ENCODE results near the gene TTN.

TTN gene

GRCh38 chr2:178731300-178731699 lies 75.9 kb downstream of the TTN start:
- no peak overlapping the region for H3K27ac Mint-ChIP-seq
- no peak overlapping the region for H3K4me3 Mint-ChIP-seq
- peaks cover 22% of the 10 kb centered on the region for H3K36me3 Mint-ChIP-seq
- no peaks in the 10 kb centered on the region for H3K27me3 Mint-ChIP-seq
- no peaks in the 10 kb centered on the region for H3K4me1 Mint-ChIP-seq
- H3K9me3 Mint-ChIP-seq = no peaks in the 10 kb centered on the region

DNA sequence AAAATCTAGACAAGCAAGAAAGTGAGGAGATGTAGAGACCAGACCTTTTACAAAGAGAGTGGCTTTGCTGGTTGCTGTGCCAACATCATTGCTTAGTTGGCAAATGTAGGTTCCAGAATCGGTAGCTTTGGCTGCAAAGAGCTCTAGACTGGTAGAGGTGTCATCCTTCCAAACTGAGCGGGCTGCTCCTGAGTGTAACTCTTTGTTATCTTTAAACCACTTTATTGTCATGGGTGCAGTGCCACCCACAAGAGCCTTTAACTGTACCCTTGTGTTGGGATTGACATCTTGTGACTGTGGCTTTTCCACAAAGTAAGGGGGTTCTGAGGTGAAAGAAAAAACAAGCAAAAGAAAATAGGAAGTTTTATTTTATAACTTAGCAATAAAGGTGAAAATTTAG lies 77.2 kb downstream of the TTN start:
- Mint-ChIP-seq H3K27me3 (no peaks in the 10 kb centered on the region), H3K36me3 (peaks cover 28% of the 10 kb centered on the region), H3K4me3 (no peak overlapping the region), H3K9me3 (no peaks in the 10 kb centered on the region), H3K27ac (no peak overlapping the region), H3K4me1 (no peaks in the 10 kb centered on the region)

- no peaks in the 10 kb centered on the region for H3K4me1 Mint-ChIP-seq
- H3K27me3 Mint-ChIP-seq = no peaks in the 10 kb centered on the region
- peaks cover 23% of the 10 kb centered on the region for H3K36me3 Mint-ChIP-seq
- no peak overlapping the region for H3K4me3 Mint-ChIP-seq
- H3K27ac Mint-ChIP-seq = no peak overlapping the region
- no peaks in the 10 kb centered on the region for H3K9me3 Mint-ChIP-seq
Observed at GRCh38 chr2:178723786-178724346, 83.4 kb downstream of the TTN start.

DNA sequence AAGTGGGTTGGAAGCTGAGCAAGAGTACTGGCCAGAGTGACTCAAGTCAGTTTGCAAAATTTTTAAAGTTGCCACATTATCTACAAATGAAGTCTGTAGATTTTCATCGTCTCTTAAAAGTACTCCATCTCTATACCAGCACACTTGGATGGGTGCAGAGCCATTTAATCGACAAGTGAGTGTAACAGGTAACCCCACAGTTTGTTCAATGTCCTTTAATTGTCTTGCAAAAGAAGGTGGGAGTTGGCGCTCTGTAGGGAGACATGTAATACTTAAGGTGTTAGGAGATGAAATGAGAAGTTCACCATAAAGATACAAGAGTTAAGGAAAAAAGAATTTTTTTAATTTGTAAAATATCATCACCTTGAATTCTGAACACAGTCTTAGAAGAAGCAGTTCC lies 84.9 kb downstream of the TTN start:
- H3K9me3 Mint-ChIP-seq = no peaks in the 10 kb centered on the region
- peaks cover 32% of the 10 kb centered on the region for H3K36me3 Mint-ChIP-seq
- no peaks in the 10 kb centered on the region for H3K4me1 Mint-ChIP-seq
- H3K27ac Mint-ChIP-seq = no peak overlapping the region
- no peaks in the 10 kb centered on the region for H3K27me3 Mint-ChIP-seq
- no peak overlapping the region for H3K4me3 Mint-ChIP-seq

- Mint-ChIP-seq H3K4me3 (no peak overlapping the region), H3K9me3 (no peaks in the 10 kb centered on the region), H3K27ac (no peak overlapping the region), H3K36me3 (peaks cover 20% of the 10 kb centered on the region), H3K27me3 (no peaks in the 10 kb centered on the region), H3K4me1 (no peaks in the 10 kb centered on the region)
Observed at GRCh38 chr2:178718988-178719387, 88.2 kb downstream of the TTN start.

GRCh38 chr2:178718283-178718682 lies 88.9 kb downstream of the TTN start:
- H3K9me3 Mint-ChIP-seq = no peaks in the 10 kb centered on the region
- no peaks in the 10 kb centered on the region for H3K4me1 Mint-ChIP-seq
- H3K36me3 Mint-ChIP-seq = peaks cover 21% of the 10 kb centered on the region
- no peak overlapping the region for H3K27ac Mint-ChIP-seq
- H3K4me3 Mint-ChIP-seq = no peak overlapping the region
- no peaks in the 10 kb centered on the region for H3K27me3 Mint-ChIP-seq

DNA sequence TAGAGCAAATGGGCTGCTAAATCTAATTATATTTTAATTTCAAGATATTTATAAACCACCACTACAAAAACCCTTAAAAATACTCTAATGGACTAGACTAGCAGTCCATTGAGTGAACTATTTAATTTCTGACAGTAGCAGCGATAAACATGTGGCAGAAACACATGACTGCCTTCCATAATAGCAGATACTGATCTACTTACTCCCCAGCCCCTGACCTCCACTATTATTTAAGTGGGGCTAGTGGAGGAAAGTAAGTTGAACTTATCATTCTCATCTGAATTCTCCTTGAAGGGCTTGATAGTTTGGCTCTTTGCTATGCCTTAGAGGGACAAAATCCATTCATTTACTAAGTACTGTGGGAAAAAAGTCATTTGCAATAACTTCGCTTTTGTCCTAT lies 90.8 kb downstream of the TTN start:
- Mint-ChIP-seq H3K4me1 (no peaks in the 10 kb centered on the region), H3K27ac (no peak overlapping the region), H3K4me3 (no peak overlapping the region), H3K9me3 (no peaks in the 10 kb centered on the region), H3K27me3 (no peaks in the 10 kb centered on the region), H3K36me3 (peaks cover 24% of the 10 kb centered on the region)

- peaks cover 27% of the 10 kb centered on the region for H3K36me3 Mint-ChIP-seq
- H3K4me3 Mint-ChIP-seq = no peak overlapping the region
- no peak overlapping the region for H3K27ac Mint-ChIP-seq
- H3K4me1 Mint-ChIP-seq = no peaks in the 10 kb centered on the region
- no peaks in the 10 kb centered on the region for H3K27me3 Mint-ChIP-seq
- no peaks in the 10 kb centered on the region for H3K9me3 Mint-ChIP-seq
Observed at GRCh38 chr2:178715366-178715765, 91.9 kb downstream of the TTN start.

DNA sequence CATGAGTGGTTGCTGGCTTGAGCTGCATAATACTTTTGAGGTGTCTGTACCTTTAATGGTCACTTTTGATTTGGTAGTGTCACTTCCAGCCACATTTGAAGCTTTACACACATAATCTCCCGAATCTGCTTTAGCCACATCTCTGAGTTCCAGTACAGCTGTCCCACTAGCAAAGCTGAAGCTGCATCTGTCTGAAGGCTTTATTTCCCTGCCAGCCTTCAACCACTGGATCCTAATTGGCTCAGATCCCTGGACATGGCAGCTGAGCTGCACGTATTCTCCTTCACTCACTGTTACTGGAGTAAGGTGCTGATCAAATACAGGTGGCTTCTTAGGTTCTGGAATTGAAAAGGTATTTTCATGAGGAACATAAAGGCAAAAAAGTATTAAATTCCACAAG lies 99.7 kb downstream of the TTN start:
- Mint-ChIP-seq H3K9me3 (no peaks in the 10 kb centered on the region), H3K27me3 (no peaks in the 10 kb centered on the region), H3K27ac (no peak overlapping the region)

DNA sequence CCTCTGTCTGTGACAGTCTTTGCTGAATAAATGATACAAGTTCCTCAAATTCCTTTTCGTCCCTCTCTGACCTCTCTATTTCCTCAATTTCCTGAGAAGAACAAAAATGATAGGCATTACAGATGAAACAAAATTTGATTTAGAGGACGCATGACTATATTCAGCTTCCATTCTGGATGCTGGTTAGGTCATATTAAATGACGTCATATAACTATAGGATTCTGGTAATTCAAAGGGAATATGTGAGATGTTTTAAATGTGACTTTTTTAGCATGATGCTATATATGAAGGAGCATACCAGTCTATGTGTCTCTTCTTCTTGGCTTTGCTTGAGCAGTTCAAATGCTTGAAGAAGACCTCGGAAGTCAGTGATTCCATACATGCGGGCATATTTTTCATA lies 102.3 kb downstream of the TTN start:
- H3K4me1 Mint-ChIP-seq = peaks cover 4% of the 10 kb centered on the region
- H3K27ac Mint-ChIP-seq = no peak overlapping the region
- no peak overlapping the region for H3K4me3 Mint-ChIP-seq
- no peaks in the 10 kb centered on the region for H3K27me3 Mint-ChIP-seq
- H3K36me3 Mint-ChIP-seq = peaks cover 8% of the 10 kb centered on the region
- no peaks in the 10 kb centered on the region for H3K9me3 Mint-ChIP-seq

More for the DNA sequence above, 99.7 kb downstream of the TTN start:
- Mint-ChIP-seq H3K4me1 (no peaks in the 10 kb centered on the region), H3K36me3 (peaks cover 13% of the 10 kb centered on the region), H3K4me3 (no peak overlapping the region)

DNA sequence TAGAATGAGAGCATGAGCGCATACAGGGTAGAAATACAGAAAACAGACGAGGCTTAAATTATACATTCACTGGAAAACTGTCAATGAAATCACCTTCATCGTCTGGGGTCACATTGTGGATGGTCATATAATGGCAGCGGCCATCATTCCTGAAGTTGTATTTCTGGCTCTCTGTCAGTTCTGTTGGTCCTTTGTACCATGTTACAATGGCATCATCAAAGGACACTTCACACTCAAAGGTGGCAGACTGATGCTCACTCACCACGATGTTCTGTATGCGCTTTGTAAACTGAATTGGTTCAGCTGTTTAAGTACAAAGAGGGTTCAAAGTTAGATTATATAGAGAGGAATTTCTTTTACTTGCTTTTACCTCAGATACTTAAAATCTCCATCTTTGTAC lies 104.9 kb downstream of the TTN start:
- no peak overlapping the region for H3K4me3 Mint-ChIP-seq
- H3K4me1 Mint-ChIP-seq = peaks cover 4% of the 10 kb centered on the region
- H3K9me3 Mint-ChIP-seq = no peaks in the 10 kb centered on the region
- H3K36me3 Mint-ChIP-seq = peaks cover 9% of the 10 kb centered on the region
- no peaks in the 10 kb centered on the region for H3K27me3 Mint-ChIP-seq
- no peak overlapping the region for H3K27ac Mint-ChIP-seq

DNA sequence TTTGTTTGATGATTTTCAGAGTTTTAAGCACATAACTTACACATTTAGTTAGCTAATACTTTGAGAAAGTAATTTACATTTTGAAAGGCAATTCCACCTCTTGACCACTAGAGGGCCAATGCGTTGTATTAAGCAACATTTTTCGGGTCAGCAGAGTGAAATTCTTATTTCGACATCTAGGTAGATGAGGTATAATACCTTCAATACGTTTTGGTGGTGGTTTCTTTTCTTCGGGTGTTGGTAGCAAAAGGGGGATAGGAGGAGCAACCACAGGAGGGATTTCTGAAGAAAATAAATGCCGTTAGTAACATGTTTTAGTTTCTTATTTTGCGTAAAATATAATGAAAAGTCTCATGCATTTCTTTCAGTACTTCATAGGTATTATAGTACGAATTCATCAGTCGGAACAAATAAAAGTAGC lies 106.3 kb downstream of the TTN start:
- H3K9me3 Mint-ChIP-seq = no peaks in the 10 kb centered on the region
- H3K27me3 Mint-ChIP-seq = no peaks in the 10 kb centered on the region
- no peak overlapping the region for H3K27ac Mint-ChIP-seq
- H3K36me3 Mint-ChIP-seq = peaks cover 7% of the 10 kb centered on the region
- H3K4me1 Mint-ChIP-seq = peaks cover 4% of the 10 kb centered on the region
- H3K4me3 Mint-ChIP-seq = no peak overlapping the region

- H3K4me1 Mint-ChIP-seq = peaks cover 4% of the 10 kb centered on the region
- H3K27ac Mint-ChIP-seq = no peak overlapping the region
- peaks cover 9% of the 10 kb centered on the region for H3K36me3 Mint-ChIP-seq
- no peaks in the 10 kb centered on the region for H3K27me3 Mint-ChIP-seq
- H3K4me3 Mint-ChIP-seq = no peak overlapping the region
- no peaks in the 10 kb centered on the region for H3K9me3 Mint-ChIP-seq
Observed at GRCh38 chr2:178700136-178700535, 107.1 kb downstream of the TTN start.

- Mint-ChIP-seq H3K27ac (no peak overlapping the region), H3K4me1 (no peaks in the 10 kb centered on the region), H3K36me3 (peaks cover 23% of the 10 kb centered on the region), H3K9me3 (no peaks in the 10 kb centered on the region), H3K4me3 (no peak overlapping the region), H3K27me3 (no peaks in the 10 kb centered on the region)
Observed at GRCh38 chr2:178692845-178693244, 114.4 kb downstream of the TTN start.

GRCh38 chr2:178689808-178690207 lies 117.4 kb downstream of the TTN start:
- H3K4me1 Mint-ChIP-seq = no peaks in the 10 kb centered on the region
- H3K4me3 Mint-ChIP-seq = no peak overlapping the region
- peaks cover 24% of the 10 kb centered on the region for H3K36me3 Mint-ChIP-seq
- H3K27me3 Mint-ChIP-seq = no peaks in the 10 kb centered on the region
- no peak overlapping the region for H3K27ac Mint-ChIP-seq
- no peaks in the 10 kb centered on the region for H3K9me3 Mint-ChIP-seq

- no peaks in the 10 kb centered on the region for H3K27me3 Mint-ChIP-seq
- no peak overlapping the region for H3K4me3 Mint-ChIP-seq
- peaks cover 29% of the 10 kb centered on the region for H3K36me3 Mint-ChIP-seq
Observed at GRCh38 chr2:178683877-178684276, 123.3 kb downstream of the TTN start.

DNA sequence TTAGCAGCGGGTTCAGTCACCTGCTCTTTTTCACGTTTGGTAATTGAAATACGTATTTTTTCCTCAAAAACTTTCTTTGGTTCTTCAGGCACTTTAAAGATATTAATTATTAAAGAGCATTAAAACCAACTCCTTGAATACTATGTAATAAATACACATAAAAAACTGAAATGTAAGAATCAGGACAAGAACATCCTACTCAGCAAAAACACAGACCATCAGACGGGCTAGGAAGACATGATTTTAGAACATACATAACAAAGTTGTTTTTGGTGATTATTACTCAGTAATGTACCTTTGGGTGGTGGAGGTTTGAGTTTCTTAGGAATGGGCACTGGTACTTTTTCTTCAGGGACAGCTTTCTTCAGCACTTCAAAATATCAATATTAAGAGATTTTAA lies 126.1 kb downstream of the TTN start:
- H3K27me3 Mint-ChIP-seq = no peaks in the 10 kb centered on the region
- H3K4me1 Mint-ChIP-seq = no peaks in the 10 kb centered on the region
- no peak overlapping the region for H3K4me3 Mint-ChIP-seq
- no peak overlapping the region for H3K27ac Mint-ChIP-seq
- H3K9me3 Mint-ChIP-seq = peaks cover 5% of the 10 kb centered on the region
- H3K36me3 Mint-ChIP-seq = peaks cover 32% of the 10 kb centered on the region

More at GRCh38 chr2:178683877-178684276, 123.3 kb downstream of the TTN start:
- no peaks in the 10 kb centered on the region for H3K9me3 Mint-ChIP-seq
- H3K27ac Mint-ChIP-seq = no peak overlapping the region
- H3K4me1 Mint-ChIP-seq = no peaks in the 10 kb centered on the region
